Activated T-cell treated with anti-CD3 and anti-CD28 coated beads for 1 hour (primary cell): ENCODE measurements around the gene ARID5B.

ENCODE experiments used
- DNase-seq: peaks from one replicate; pipeline ENCODE4 v3.0.0-alpha.2; 2020; ENCODE audit warnings: low read depth

The ARID5B gene

DNA sequence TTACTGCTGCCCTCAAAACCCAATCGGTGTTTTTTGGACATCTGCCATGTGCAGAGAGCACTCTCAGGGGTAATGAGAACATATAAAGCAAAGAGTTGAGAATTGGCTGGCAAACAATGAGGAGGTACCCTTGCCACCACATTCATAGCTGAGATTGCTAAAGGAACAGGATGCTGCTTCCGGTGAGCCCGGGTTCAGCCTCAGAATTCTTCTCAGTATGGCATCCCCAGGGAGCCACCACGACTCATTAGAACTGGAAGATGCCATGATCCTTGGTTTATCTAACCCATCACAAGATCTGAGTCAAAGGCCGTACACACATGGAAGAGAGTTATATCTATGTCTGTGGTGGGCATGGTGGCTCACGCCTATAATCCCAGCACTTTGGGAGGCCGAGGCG, 174.4 kb downstream of the ARID5B start:
- no peak for DNase-seq

DNA sequence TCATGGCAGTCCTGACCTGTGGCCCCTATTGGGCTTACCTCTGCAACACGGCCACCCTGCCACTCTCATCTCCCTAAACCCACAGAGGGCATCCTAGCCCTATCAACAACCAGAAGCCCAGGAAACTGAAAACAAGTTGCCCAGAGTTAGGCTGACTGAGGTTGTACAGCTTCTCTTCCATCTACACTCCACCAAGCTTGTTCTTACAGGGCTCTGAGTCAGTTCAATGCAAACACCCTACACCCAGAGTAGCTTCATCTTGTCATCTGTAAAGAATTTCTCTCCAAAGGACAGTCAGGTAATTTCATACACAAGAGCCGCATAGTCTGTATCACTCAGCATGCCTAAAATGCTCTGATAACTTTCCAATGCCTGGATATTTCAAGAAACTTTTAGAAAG, 175.4 kb downstream of the ARID5B start:
- no peak for DNase-seq

DNA sequence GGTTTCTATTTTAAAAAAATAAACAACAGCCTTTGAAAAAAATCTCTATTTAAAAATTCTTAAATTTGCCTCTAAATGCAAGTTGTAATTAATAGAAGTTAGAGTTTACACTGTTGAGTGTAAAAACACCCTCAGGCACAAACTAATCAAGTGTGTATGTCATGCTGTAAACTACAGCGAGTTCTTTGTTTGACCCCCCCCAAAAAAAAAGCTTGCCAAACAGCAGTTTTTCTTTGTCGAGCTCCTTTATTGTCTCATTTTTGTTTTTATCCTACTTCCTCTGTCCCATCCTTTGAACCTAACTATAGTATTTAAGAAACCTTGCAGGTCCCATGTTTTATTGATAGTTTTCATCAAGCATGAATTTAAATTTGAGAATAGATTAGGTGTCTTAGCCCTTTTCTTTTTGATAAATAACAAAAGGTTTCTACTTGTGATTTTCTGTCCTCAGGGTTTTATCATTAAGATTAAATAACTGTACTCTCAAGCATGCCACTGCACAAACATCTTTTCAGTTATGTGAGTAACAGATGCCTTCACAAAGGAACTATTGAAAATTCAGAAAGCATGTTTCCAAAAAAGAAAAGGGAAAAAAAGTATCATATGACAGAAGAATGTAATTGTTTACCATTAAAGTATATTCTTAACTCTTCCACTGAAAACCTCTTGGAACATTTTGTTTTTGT, 176.0 kb downstream of the ARID5B start:
- DNase-seq, result no peak

DNA sequence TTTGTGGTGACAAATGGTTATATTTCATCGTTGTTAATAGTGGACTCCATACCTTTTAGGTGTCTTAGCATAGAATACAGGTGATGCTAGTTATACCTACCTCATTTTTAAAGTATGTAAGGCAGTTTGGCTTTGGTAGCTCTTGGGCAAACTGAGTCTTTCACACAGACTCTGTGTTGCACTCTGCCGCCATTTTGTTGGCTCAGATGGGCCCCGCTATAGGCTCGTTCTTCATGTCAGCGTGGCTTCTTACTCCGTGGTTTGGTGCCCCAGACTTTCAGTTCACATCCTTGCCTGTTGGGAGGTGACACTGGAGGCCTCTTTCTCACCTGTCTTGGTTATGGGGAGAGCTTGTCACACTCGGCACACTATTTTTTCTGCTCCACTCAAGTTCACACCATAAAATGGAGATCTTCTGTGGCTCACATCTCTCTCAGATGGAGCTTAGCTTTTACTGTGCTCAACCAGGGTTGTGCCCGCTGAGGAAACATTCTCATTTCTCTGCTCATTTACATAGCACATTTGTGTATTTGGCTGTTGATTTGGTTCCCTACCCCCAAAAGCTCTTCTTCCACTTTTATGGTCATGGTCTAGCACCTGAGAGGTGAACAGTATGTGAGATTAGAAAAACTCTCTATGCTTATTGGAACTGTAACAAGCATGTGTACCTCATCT, 178.5 kb downstream of the ARID5B start:
- DNase-seq, result no peak

DNA sequence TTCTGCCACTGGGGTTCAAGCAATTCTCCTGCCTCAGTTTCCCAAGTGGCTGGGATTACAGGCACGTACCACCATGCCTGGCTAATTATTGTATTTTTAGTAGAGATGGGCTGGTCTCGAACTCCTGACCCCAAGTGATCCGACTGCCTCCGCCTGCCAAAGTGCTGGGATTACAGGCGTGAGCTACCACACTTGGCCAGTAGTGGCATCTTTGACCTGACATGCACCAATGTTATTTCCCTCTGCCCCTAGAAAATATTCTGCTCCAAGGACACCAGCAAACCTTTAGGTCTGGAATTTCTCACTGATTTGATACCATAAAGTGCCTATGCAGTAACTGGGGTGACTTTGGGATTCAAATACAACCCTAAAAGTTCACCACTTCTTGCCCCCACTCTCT, 179.4 kb downstream of the ARID5B start:
- no peak for DNase-seq

DNA sequence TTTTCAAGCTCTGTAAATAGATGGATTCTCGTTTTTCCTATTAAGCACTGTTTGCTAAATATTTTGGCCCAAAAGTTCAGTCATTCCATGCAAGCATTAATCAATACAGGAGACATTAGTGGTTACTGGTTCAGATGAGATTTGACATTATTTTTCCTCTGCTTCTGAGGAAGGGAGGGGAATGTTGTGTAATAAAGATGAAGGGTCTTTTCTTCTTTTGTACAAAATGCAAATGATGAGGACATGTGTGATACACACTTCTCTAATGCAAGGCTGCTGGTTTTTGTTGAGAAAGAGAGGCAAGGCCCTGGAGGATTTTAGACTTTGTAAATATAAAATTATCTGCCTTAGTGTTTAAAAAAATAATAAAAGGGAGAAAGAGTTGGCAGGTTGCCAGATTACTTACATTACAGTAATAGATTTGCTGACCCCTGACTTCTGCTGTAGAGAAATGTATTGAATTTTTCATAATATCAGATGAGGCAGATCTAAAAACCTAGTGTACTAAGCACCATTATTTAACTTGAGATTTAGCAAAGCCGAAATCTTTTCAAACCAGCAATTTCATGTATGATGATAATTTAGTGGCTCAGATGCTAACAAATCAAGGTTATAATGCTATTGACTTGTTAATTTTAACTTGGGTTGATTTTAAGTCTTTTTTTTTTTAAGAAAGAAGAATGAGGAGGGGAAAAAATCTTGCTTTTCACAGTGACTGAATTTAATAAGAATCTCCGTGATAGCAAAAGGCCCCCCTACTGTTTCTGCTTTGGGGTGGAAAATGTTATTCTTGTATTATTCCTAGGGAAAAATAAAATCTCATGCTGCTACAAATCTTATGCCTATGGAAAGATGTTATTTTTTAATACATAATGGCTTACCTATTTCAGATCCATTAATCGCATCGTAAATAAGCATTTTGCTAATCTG, 180.1 kb downstream of the ARID5B start:
- DNase-seq, result no peak

DNA sequence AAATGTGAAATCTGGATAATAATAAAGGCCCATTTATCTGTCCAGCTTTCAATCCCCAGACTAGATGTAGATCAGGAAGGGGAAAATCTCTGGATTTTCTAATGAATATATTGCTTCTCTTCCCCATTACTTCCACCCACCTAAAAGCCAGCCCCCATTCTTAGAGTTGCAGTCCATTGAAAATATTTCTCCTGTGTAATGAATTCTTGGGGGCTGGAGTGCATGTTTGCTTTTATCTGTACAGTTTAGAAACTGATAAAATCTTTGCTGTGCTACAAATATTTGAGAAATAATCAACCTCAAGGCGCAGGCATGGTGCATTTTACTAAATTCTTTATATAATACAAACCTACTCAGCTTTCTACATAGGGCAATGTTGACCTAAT, 180.8 kb downstream of the ARID5B start:
- DNase-seq, result no peak

DNA sequence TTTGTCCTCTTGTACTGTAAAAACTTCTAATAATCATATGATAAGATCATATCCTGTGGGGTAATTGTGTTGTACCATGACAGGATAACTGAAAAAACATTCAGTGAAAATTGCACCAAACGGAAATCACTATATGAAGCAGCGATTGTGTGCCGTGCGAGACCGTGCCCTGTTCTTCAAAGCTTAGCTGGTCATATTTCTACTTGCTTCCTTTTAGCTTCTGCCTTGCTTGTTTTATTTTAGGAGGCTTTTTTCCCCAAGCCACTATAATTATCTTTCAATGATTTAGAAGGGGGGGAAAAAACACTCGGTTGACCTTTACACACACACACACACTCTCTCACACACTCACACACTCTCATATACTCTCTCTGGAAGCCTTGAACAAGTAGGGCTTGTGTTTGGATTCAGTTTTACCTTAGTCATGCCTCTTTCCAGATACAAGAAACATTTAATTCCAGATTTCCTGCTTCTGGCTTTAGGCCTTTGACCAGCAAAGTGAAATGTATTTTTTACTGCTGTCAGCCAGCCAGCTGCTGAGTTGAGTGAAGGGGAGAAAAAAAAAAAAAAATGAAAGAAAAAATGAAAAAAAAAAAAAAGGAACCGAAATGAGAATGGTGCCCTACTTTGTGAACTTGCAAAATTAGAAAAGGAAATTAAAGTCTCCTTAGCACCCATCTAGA, 181.4 kb downstream of the ARID5B start:
- no peak for DNase-seq

DNA sequence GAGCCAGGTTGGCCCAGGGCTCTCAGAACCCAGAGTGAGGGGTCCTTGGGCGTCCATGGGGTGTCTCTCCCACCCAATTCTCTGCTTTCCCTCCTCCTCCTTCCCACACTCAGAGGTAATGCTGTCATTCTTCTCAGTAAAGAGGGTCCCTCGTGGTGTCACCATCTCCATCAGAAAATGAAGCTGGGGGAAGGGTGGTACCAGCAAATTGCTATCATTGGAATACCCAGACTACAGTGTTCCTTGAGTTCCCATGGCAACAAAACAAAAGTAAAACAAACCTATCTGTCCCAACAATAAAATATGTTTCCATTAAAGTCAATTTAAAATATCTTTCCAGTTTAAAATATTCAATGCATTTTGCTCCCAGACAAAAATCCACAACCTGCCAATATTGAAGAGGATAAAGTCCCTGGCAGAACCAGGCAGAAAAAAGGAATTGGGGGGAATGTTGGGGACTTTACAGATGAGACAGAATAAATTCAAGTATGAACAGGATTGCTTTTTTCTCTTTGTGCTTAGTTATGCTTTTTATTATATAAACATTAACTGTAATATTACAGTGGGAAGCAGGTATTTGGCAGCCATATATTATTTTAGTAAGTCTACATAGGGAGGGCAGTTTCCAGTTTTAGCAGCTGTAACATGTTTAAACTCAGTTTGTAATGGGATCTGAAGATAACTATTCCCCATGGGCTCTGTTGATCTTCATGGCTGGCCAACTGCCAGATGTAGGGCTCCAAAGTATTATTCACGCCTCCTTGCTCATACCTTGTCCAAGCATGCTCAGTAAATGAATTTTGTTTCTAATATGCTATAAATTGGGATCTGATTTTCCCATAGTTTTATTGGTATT, 182.1 kb downstream of the ARID5B start:
- DNase-seq, result no peak

DNA sequence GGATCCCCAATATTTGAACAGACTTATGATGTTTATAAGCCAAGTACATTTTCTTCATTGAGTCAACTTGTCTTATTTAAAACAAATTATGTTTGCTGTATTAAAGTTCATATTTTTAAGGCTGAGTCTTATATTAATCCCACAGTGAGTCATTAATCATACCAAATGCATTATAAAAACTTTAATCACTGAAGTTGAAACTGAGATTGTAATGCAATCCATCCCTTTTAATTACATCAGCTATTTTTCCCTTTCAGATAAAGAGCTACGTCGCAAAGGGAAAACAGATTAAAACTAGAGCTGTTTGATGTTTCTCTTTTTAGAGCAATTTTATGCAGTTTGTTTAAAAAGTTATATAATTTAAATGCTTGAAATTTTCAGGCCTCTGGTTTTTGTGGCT, 183.0 kb downstream of the ARID5B start:
- DNase-seq, result no peak

DNA sequence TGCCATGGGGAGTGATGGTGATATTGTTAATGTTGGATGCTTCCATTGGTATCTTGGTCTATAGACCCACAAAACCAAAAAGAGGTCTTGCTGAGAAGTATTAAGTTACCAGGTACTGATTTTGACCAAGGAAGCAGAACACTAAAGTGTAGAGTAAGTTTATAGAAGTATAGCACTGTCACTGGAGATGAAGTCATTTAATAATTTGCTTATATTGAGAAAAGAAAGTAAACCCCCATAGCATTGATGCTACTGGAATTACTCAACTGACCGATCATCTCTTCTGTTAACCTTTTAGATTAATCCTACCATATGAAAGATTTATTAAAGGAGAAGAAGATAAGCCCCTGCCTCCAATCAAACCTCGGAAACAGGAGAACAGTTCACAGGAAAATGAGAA, 183.9 kb downstream of the ARID5B start:
- DNase-seq, result no peak

DNA sequence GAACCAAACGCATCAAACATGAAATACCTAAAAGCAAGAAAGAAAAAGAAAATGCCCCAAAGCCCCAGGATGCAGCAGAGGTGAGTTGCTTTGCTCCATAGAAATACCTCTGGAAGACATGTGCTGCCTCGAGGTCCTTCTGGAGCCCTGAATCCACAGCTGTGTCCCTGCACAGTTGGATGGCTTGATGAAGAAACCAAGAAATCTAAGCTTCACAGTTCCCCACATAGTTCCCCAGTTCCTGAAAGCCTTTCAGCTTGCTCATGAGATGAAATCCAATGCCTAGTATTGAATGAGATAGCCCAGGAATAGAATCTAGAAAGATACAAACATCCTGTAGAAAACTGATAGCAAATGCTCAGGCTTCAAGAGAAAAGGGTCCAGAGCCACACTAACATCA, 184.3 kb downstream of the ARID5B start:
- DNase-seq, result no peak

DNA sequence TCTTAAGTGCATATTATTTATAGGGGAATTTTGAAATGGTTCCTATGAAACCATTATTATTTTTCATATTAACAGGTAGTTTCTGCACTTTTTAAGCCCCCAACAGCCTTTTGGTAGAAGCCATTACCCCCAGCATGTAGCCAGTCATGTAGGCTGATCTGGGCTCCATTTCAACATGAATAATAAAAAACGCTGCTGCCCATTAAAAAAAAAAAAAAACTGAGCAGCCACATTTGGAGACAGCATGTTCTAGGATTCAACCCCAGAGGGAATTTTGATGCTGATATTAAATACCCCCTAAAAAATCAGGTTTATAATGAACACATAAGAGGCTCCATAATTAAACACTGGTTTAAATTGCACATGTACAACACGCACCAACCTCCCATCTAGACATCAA, 185.8 kb downstream of the ARID5B start:
- no peak for DNase-seq

DNA sequence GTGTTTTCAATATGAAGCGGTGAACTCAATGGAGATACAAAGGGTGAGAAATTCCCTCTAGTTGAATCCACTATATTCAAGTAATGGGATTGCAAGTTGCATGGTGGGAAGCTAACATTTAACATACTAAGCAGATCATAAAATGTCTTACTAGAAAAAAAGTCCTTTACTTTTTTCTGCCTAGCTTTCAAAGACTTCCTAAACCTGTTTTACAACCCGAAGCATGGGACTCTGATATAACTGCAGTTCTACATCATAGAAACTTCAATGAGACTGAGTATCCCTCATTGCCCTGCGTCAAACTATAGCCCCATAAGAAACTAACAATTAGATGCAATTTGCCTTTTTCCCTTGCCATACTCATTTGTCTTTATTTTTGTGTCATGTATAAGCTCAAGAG, 187.3 kb downstream of the ARID5B start:
- DNase-seq, result no peak

DNA sequence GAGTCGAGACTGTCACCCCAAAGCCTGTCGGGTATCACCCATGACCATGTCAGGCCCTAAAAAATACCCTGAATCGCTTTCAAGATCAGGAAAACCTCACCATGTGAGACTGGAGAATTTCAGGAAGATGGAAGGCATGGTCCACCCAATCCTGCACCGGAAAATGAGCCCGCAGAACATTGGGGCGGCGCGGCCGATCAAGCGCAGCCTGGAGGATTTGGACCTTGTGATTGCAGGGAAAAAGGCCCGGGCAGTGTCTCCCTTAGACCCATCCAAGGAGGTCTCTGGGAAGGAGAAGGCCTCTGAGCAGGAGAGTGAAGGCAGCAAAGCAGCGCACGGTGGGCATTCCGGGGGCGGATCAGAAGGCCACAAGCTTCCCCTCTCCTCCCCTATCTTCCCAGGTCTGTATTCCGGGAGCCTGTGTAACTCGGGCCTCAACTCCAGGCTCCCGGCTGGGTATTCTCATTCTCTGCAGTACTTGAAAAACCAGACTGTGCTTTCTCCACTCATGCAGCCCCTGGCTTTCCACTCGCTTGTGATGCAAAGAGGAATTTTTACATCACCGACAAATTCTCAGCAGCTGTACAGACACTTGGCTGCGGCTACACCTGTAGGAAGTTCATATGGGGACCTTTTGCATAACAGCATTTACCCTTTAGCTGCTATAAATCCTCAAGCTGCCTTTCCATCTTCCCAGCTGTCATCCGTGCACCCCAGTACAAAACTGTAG, 191.0 kb downstream of the ARID5B start:
- no peak for DNase-seq

DNA sequence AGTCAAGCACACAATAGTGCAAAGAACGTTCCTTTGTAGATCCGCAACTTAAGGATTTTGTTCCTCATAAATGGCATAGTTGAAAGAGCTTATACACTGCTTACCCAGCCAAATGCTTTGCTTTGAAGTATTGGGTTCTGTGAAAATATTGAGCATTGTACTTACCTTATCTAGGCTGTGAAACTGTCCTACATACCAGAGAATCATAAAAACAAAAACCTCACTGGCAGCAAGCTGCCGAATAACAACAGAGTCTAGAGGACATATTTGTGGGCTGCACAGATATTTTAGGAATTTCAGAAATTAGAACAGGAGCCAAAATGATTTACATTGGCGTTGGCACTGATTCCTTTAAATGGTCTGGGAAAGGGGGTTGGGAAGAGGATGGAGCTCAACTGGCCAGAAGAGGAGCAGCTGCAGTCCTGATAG, 192.4 kb downstream of the ARID5B start:
- DNase-seq, result no peak

DNA sequence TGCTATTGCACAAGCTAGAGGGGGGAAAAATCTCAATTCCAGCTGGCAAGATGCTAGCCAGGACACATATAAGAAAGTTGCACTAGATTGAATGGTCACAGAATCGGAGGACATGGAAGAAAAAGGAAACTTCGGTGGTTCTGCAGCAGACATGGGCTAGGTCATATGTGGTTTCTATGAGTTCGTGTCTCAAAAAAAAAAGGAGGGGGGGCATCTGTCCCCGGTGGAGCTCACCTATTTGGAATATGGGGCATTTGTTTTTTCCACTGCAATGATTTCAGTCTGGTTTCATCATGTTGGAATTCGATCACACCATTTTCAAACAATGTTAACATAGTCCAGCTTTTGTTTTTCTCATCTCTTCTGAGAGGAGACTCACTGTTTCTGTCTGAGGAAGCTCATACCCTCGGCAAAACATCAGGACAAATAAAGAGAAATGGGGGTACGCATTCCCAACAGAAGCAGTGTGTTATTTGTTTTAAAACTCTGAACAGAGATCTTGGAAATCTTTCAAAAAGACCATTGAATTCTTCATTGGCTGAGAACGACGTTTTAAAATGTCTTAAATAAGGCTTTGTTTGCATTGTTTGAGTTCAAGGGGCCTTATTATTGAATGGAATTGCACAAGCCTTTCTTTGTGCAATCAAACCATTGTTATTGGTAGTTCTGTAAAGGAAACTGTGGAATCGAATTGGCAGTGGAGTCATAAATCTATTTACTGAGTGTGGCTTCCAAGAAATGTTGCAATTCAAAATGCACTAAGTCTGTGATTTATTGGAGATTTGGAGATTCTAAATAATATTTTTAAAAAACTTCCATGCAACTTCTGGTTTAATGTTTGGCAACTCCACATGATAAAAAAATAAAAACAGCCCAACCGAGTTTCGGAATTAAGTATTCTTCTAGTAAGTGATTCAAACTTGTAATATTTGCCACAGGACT, 194.0 kb downstream of the ARID5B start:
- no peak for DNase-seq

DNA sequence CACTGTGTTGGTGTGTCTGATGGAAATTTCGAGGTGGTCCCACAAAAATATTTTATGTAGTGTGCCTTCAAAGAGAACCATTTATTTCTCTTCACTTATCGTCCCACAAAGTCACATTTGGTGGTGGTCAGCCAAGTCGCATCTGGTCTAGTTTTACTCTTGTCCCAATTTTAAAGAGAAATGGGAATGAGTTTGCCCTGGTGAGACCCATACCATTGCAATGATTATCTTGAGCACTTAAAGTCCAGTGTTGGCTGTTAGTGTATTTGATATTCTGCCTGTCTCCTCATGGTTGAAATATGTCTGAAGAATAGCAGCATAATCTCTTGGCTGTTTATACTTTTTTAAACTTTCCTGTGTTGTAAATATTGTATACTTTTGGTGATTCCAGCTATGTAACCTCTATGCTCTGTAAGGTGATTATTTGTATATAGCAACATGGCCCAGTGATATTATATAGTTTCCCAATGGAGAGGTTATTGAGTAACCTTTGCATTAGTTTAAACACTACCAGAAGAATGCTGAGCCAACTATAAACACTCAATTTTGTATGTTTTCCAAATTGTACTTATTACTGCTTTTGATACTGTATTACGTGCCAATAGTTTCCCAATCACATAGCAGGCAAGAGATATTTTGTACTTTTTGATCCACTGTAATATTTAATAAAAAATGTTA, 194.9 kb downstream of the ARID5B start:
- DNase-seq, result no peak
